CD4-positive, CD25-positive, alpha-beta regulatory T cell (primary cell): ENCODE results near the gene UBE2I. TPM values are rescaled to one million over a fixed set of nuclear protein-coding genes. Genes with fewer than 3 reads are reported as not detected.

Source experiments
- ATAC-seq, 2 donors: fragments of 150-1000 bp; cut with Tn5 transposase; one replicate each; pipeline ENCODE4 v1.10.0; 2021; ENCODE audit warnings: low read depth in 2 of 2, moderate number of reproducible peaks in 2 of 2, moderate library complexity in 1 of 2
- DNase-seq, 3 donors: peaks; one replicate each; pipeline versions ENCODE4 v3.0.0 to v3.0.0-alpha.2; 2012 to 2022; ENCODE audit warnings: mixed read lengths in 1 of 3
- H3K27ac ChIP-seq: one replicate; pipeline ENCODE4 v1.7.0; 2013; ENCODE audit warnings: mild to moderate bottlenecking, low read length; ENCODE audit not compliant: insufficient read depth, poor library complexity, severe bottlenecking
- H3K27me3 ChIP-seq: one replicate; pipeline ENCODE4 v1.7.0; 2013; ENCODE audit warnings: low read length; ENCODE audit not compliant: control insufficient read depth, insufficient read depth
- H3K36me3 ChIP-seq: one replicate; pipeline ENCODE4 v1.7.0; 2013; ENCODE audit warnings: mild to moderate bottlenecking, low read length, moderate library complexity; ENCODE audit not compliant: control insufficient read depth, insufficient read depth
- H3K4me1 ChIP-seq: 2 replicates; pipeline ENCODE4 v1.7.0; 2013; ENCODE audit warnings: mild to moderate bottlenecking, low read length; ENCODE audit not compliant: insufficient read depth, control insufficient read depth, poor library complexity, severe bottlenecking
- H3K4me3 ChIP-seq: one replicate; pipeline ENCODE4 v1.7.0; 2013; ENCODE audit warnings: low read depth, mild to moderate bottlenecking, low read length, moderate library complexity
- H3K9me3 ChIP-seq, 2 experiments: 1 replicate in 1 of 2; 2 replicates in 1 of 2; pipeline ENCODE4 v1.7.0; 2013; ENCODE audit warnings: low read length in 2 of 2, mild to moderate bottlenecking in 1 of 2, moderate library complexity in 1 of 2; ENCODE audit not compliant: control insufficient read depth in 2 of 2
- H3K27ac Mint-ChIP-seq, 3 donors: one replicate each; pipeline ENCODE4 v1.8.0; 2020 to 2022; ENCODE audit warnings: mild to moderate bottlenecking in 3 of 3, mixed read lengths in 3 of 3, moderate library complexity in 2 of 3
- H3K27me3 Mint-ChIP-seq: one replicate; pipeline ENCODE4 v1.8.0; 2022; ENCODE audit warnings: mild to moderate bottlenecking, mixed read lengths
- H3K36me3 Mint-ChIP-seq: one replicate; pipeline ENCODE4 v1.8.0; 2020; ENCODE audit warnings: mixed read lengths
- H3K4me1 Mint-ChIP-seq, 4 donors: one replicate each; pipeline ENCODE4 v1.8.0; 2020 to 2022; ENCODE audit warnings: mixed read lengths in 4 of 4, mild to moderate bottlenecking in 1 of 4
- H3K4me3 Mint-ChIP-seq, 4 donors: one replicate each; pipeline ENCODE4 v1.8.0; 2020 to 2022; ENCODE audit warnings: mild to moderate bottlenecking in 4 of 4, mixed read lengths in 4 of 4, moderate library complexity in 3 of 4
- H3K9me3 Mint-ChIP-seq, 7 donors: one replicate each; pipeline ENCODE4 v1.8.0; 2020 to 2022; ENCODE audit warnings: mixed read lengths in 7 of 7, mild to moderate bottlenecking in 3 of 7, moderate library complexity in 2 of 7
- polyA plus RNA-seq, 4 donors: library from polyadenylated mRNA; unstranded; fragments of 300-500 nt; fragmentation: Illumina TruSeq; gene quantifications; one replicate each; pipeline ENCODE4 v1.2.3, GENCODE V29; 2021
- total RNA-seq: library from RNA; stranded (reverse); gene quantifications from one replicate; pipeline ENCODE4 v1.2.3, GENCODE V29; 2022

UBE2I gene
- total and polyA plus RNA-seq, 5 donors from 2014 or later = 75.5 to 205 (median 95.6) TPM

DNA sequence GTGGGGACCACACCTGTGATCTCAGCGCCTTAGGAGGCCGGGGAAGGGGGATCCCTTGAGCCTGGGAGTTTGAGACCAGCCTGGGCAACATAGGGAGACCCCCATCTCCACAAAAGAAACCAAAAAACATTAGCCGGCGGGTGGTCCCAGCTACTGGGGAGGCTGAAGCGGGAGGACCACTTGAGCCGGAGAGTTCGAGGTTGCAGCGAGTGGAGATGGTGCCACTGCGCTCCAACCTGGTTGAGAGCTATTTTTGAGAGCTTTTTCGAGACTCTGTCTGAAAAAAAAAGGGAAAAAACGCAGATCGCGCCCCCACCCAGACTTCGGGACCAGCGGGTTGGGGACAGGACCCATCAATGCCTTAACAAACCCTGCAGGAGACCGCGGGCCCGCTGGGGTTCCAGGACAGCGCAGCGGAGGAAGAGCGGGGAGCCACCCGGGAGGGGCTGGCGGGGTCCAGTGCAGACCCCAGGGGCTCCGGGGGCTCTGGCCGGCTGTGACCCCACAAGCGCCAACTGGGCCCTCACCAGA lies 23.2 kb downstream of the UBE2I start:
- H3K4me3 ChIP-seq = no peak overlapping the region
- Mint-ChIP-seq H3K4me3 (peak overlapping the region in 2 of 4 donors; percentile 61 to 63), H3K27me3 (peaks cover 40% of the 10 kb centered on the region), H3K36me3 (no peaks in the 10 kb centered on the region), H3K27ac (peak overlapping the region in 1 of 3 donors; percentile 65), H3K9me3 (no peaks in the 10 kb centered on the region), H3K4me1 (peaks cover 0 to 19% (median 2%) of the 10 kb centered on the region in 4 donors)
- H3K9me3 ChIP-seq = peaks cover 0 to 7% of the 10 kb centered on the region in 2 experiments
- no peak for ATAC-seq
- no peak overlapping the region for H3K27ac ChIP-seq
- H3K4me1 ChIP-seq = peaks cover 36% of the 10 kb centered on the region
- no peaks in the 10 kb centered on the region for H3K36me3 ChIP-seq
- DNase-seq = no peak
- no peaks in the 10 kb centered on the region for H3K27me3 ChIP-seq

DNA sequence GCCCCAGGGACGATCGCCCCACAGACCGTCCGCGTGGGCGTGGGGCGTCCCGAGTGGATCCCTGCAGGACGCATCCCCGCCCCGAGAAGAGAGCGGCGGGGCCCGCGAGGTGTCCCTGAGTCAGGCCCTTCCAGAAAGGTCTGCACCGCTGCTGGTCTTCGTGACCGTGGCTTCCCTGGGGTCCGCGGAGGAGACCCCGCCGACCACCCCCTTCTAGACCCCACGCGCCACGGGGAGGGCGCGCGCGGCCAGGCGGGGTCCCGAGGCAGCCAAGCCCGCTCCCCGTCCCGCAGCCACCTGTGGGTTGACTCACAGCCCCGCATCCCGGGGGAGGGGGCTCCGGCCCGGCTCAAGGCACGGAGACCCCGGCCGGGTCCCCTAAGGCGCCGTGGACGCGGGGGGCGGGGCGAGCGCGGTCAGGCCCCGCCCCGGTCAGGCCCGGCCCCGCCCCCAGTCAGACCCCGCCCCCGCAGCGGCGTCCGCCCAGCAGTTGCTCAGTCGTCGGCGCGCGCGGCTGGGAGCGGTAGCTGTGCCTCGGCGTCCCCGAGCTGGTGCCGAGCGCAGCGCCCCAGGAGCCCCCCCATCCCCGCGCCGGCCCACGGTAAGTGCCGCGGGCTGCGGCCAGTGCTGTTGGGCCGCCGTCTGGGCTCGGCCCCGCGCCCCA lies 23.8 kb downstream of the UBE2I start, which contains the start of gene BAIAP3:
BAIAP3 (plus strand) TSS at position 497 of the 664 bp plus-strand sequence. CDS start 4,905 bp downstream, outside the sequence.
- peak within 1 kb of the TSS in 1 of 3 donors; percentile 65 for H3K27ac Mint-ChIP-seq
- no peaks in the 10 kb centered on the region for H3K36me3 Mint-ChIP-seq
- peaks cover 39% of the 10 kb centered on the region for H3K4me1 ChIP-seq
- no peak within 1 kb of the TSS for H3K4me3 ChIP-seq
- H3K36me3 ChIP-seq = no peaks in the 10 kb centered on the region
- H3K4me3 Mint-ChIP-seq = peak within 1 kb of the TSS in 2 of 4 donors; percentile 61 to 63
- no peaks in the 10 kb centered on the region for H3K27me3 ChIP-seq
- peak; percentile 47 to 58 for ATAC-seq
- no peaks in the 10 kb centered on the region for H3K9me3 Mint-ChIP-seq
- peaks cover 0 to 19% (median 2%) of the 10 kb centered on the region in 4 donors for H3K4me1 Mint-ChIP-seq
- H3K27me3 Mint-ChIP-seq = peaks cover 40% of the 10 kb centered on the region
- peak in 2 of 3 donors; percentile 32 to 46 for DNase-seq
- H3K9me3 ChIP-seq = peaks cover 0 to 7% of the 10 kb centered on the region in 2 experiments
- H3K27ac ChIP-seq = no peak within 1 kb of the TSS

DNA sequence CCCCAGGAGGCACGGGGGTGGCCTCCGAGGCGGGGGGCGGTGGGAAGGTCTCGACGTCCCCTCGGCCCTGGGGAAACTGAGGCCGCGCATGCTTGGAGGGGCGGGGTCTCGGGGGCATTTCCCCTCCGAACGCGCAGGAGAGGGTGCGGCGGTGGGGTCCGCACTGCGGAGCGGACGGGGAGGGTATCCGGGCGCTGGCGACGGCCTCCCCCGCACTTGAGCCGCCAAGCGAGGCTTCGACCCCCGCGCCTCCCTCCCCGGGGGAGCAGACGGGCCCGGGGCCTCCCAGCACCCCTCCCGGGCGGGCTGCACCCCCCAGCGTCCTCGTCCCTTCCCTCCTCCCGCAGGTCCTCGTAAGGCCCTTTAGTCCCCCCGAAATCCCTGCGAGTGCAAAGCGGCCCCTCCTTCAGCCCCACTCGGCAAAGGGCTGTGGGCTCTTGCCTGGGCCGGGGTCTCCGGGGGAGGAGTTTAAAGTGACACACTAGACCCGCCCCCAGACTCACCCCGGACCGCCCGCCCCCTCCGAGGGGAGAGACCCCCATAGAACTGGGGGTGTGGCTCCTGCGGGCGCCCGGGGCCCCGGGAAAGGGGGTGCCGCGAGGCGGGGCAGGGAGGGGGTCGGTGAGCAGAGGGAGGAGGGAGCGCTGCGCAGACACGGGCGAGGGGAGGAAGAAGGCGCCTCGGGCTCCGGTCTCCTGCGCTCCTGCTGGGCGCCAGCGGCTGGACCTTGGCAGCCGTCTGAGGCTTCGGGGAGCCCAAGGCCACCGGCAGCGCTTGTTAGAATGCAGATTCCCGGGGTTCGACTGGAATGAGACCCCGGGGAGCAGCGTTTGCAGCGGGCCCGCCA lies 24.6 kb downstream of the UBE2I start:
- ATAC-seq = no peak
- H3K27me3 Mint-ChIP-seq = peaks cover 40% of the 10 kb centered on the region
- no peaks in the 10 kb centered on the region for H3K36me3 Mint-ChIP-seq
- no peak overlapping the region for H3K4me3 Mint-ChIP-seq
- H3K4me1 Mint-ChIP-seq = peaks cover 0 to 19% (median 2%) of the 10 kb centered on the region in 4 donors
- Histone ChIP-seq H3K9me3 (peaks cover 0 to 7% of the 10 kb centered on the region in 2 experiments), H3K36me3 (no peaks in the 10 kb centered on the region), H3K4me3 (no peak overlapping the region), H3K27me3 (no peaks in the 10 kb centered on the region), H3K4me1 (peaks cover 39% of the 10 kb centered on the region), H3K27ac (no peak overlapping the region)
- H3K9me3 Mint-ChIP-seq = no peaks in the 10 kb centered on the region
- no peak for DNase-seq
- H3K27ac Mint-ChIP-seq = no peak overlapping the region

DNA sequence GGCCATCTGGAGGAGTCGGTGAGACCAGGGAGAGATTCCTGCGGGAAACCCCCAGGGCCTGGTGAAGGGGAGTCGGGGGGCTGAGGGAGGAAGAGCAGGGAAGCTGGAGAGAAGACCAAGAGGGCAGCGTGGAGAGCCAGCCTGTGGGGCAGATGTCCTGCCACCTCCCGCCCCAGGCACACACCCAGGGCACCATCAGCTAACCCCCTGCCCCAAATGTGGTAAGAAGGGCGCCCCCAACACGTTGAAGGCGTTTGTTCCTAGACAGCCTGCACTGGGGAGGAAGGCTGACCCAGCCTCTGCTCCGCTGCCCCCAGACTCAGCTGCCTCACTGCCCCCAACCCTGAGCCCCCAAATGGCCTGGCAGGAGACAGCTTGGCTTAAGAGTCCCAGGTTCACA lies 25.3 kb downstream of the UBE2I start:
- no peak overlapping the region for H3K27ac ChIP-seq
- no peaks in the 10 kb centered on the region for H3K27me3 ChIP-seq
- Mint-ChIP-seq H3K4me3 (no peak overlapping the region), H3K27me3 (peaks cover 40% of the 10 kb centered on the region), H3K4me1 (peaks cover 0 to 19% (median 2%) of the 10 kb centered on the region in 4 donors), H3K9me3 (no peaks in the 10 kb centered on the region), H3K27ac (no peak overlapping the region), H3K36me3 (no peaks in the 10 kb centered on the region)
- H3K4me1 ChIP-seq = peaks cover 39% of the 10 kb centered on the region
- H3K36me3 ChIP-seq = no peaks in the 10 kb centered on the region
- peaks cover 0 to 7% of the 10 kb centered on the region in 2 experiments for H3K9me3 ChIP-seq
- DNase-seq = no peak
- no peak for ATAC-seq
- H3K4me3 ChIP-seq = no peak overlapping the region

DNA sequence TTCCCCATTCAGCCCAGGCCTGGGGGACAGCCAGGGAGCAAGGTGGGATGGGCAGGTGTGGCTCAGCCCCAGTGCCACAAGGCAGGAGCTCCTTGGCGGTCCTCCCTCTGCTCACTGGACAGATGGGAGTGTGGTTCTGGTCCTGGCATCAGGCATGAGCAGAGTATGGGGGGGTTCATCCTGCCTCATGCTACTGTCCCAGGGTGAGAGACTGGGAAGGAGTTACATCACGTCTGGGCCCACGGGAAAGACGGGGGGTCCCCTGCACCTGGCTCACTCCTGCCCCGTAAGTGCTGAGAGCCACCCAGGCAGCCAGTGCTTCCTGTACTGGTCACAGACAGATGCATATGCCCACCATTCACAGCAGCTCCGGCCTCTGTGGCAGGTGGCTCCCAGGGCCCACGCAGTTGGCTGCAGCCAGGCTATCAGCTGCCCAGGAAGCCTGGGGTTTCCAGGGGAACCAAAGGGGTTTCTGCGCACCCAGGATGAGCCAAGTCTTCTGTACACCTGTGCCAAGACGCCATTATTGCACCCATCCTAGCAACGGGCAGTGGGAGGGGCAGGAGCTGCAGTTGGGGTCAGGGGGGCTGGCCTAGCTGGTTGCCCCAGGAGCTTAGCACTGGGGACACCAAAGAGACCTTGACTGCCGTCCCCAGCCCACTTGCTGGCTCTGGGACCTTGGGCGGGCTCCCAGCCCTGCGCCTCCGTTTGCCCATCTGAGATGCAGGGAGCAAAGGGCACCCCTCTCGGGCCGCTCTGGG lies 26.0 kb downstream of the UBE2I start:
- H3K4me3 Mint-ChIP-seq = no peak overlapping the region
- H3K4me1 Mint-ChIP-seq = peaks cover 0 to 19% (median 2%) of the 10 kb centered on the region in 4 donors
- DNase-seq = no peak
- no peaks in the 10 kb centered on the region for H3K36me3 ChIP-seq
- H3K27ac Mint-ChIP-seq = no peak overlapping the region
- peaks cover 0 to 3% of the 10 kb centered on the region in 2 experiments for H3K9me3 ChIP-seq
- no peak overlapping the region for H3K4me3 ChIP-seq
- no peak overlapping the region for H3K27ac ChIP-seq
- no peaks in the 10 kb centered on the region for H3K9me3 Mint-ChIP-seq
- no peak for ATAC-seq
- H3K27me3 Mint-ChIP-seq = peaks cover 40% of the 10 kb centered on the region
- peaks cover 39% of the 10 kb centered on the region for H3K4me1 ChIP-seq
- H3K27me3 ChIP-seq = no peaks in the 10 kb centered on the region
- no peaks in the 10 kb centered on the region for H3K36me3 Mint-ChIP-seq

DNA sequence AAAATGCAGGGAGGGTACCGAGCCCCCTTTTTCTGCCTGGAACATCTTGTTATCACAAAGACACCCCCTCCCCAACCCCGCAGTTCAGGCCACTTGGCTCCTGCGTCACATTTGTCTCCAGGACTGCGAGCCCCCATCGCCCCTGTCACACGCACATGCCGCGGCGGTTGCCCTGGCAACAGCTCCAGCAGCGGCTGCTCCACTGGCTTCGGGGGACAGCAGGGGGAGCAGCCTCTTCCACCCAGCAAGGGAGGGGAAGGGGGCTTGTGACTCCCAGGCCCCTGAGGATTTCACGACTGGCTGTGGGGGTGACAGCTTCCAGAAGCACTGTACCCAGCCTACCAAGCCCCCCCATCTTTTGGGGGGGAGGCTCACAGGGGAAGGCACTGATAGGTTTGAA lies 26.6 kb downstream of the UBE2I start:
- Mint-ChIP-seq H3K27ac (no peak overlapping the region), H3K4me3 (no peak overlapping the region), H3K4me1 (peaks cover 0 to 19% (median 2%) of the 10 kb centered on the region in 4 donors), H3K36me3 (no peaks in the 10 kb centered on the region), H3K27me3 (peaks cover 40% of the 10 kb centered on the region), H3K9me3 (no peaks in the 10 kb centered on the region)
- no peak for ATAC-seq
- H3K27me3 ChIP-seq = no peaks in the 10 kb centered on the region
- no peaks in the 10 kb centered on the region for H3K36me3 ChIP-seq
- no peak overlapping the region for H3K4me3 ChIP-seq
- H3K27ac ChIP-seq = no peak overlapping the region
- peaks cover 39% of the 10 kb centered on the region for H3K4me1 ChIP-seq
- no peaks in the 10 kb centered on the region for H3K9me3 ChIP-seq
- DNase-seq = no peak

DNA sequence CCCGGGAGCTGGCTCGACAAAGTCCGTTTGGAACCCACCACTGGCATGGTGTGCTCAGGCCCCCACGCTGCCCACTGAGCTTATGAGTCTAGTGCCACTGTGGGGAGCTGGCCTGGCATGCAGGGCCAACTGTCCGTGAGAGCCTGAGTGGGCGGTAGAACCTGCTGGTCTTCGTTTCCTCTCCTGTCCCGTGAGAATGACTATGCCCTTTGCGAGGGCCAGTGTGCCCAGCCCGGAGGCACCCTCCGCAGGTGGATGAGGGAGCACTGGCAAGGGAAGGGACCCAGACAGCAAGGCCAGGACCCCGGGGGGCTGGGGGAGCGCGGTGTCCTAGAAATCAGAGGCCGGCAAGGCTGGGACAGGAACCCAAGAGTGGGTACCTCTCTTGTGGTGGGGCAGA lies 27.2 kb downstream of the UBE2I start:
- Mint-ChIP-seq H3K27ac (no peak overlapping the region), H3K27me3 (peaks cover 38% of the 10 kb centered on the region), H3K36me3 (no peaks in the 10 kb centered on the region), H3K4me1 (peaks cover 0 to 13% (median 1%) of the 10 kb centered on the region in 4 donors), H3K4me3 (no peak overlapping the region), H3K9me3 (no peaks in the 10 kb centered on the region)
- Histone ChIP-seq H3K4me1 (peaks cover 34% of the 10 kb centered on the region), H3K4me3 (no peak overlapping the region), H3K9me3 (no peaks in the 10 kb centered on the region), H3K27ac (no peak overlapping the region), H3K27me3 (no peaks in the 10 kb centered on the region), H3K36me3 (no peaks in the 10 kb centered on the region)
- no peak for DNase-seq
- ATAC-seq = no peak
